ENCODE data around the gene SEMA6A.

SEMA6A gene

GRCh38 chr5:116527582-116527981 lies 47.0 kb downstream of the SEMA6A start:
- TF ChIP-seq GATA3 (IDR thresholded peaks at IDR 0.05; ENCODE audit: low read depth, low read length) (no peak), GATA2 (IDR thresholded peaks at IDR 0.05; ENCODE audit: low read depth, low read length) (no peak)

GRCh38 chr5:116525674-116526073 lies 48.9 kb downstream of the SEMA6A start:
- no peak for TF ChIP-seq GATA3 (IDR thresholded peaks at IDR 0.05; ENCODE audit: low read depth, low read length)
- TF ChIP-seq GATA2 (IDR thresholded peaks at IDR 0.05; ENCODE audit: low read depth, low read length) = no peak

GRCh38 chr5:116524966-116525365 lies 49.7 kb downstream of the SEMA6A start:
- TF ChIP-seq GATA3 (IDR thresholded peaks at IDR 0.05; ENCODE audit: low read depth, low read length) (no peak), GATA2 (IDR thresholded peaks at IDR 0.05; ENCODE audit: low read depth, low read length) (no peak)

GRCh38 chr5:116524051-116524904 lies 50.3 kb downstream of the SEMA6A start:
- peak; percentile 97 for TF ChIP-seq GATA2 (IDR thresholded peaks at IDR 0.05; ENCODE audit: low read depth, low read length)
- peak; percentile 97 for TF ChIP-seq GATA3 (IDR thresholded peaks at IDR 0.05; ENCODE audit: low read depth, low read length)

- TF ChIP-seq GATA3 (IDR thresholded peaks at IDR 0.05; ENCODE audit: low read depth, low read length) (no peak), GATA2 (IDR thresholded peaks at IDR 0.05; ENCODE audit: low read depth, low read length) (no peak)
Measured at GRCh38 chr5:116522356-116523136, 52.1 kb downstream of the SEMA6A start.

GRCh38 chr5:116521173-116521872 lies 53.3 kb downstream of the SEMA6A start:
- TF ChIP-seq GATA3 (IDR thresholded peaks at IDR 0.05; ENCODE audit: low read depth, low read length) (no peak), GATA2 (IDR thresholded peaks at IDR 0.05; ENCODE audit: low read depth, low read length) (no peak)

GRCh38 chr5:116520771-116521170 lies 53.9 kb downstream of the SEMA6A start:
- TF ChIP-seq GATA2 (IDR thresholded peaks at IDR 0.05; ENCODE audit: low read depth, low read length) (no peak), GATA3 (IDR thresholded peaks at IDR 0.05; ENCODE audit: low read depth, low read length) (no peak)

- TF ChIP-seq GATA3 (IDR thresholded peaks at IDR 0.05; ENCODE audit: low read depth, low read length) (no peak), GATA2 (IDR thresholded peaks at IDR 0.05; ENCODE audit: low read depth, low read length) (no peak)
Measured at GRCh38 chr5:116518423-116518822, 56.2 kb downstream of the SEMA6A start.

- no peak for TF ChIP-seq GATA3 (IDR thresholded peaks at IDR 0.05; ENCODE audit: low read depth, low read length)
- no peak for TF ChIP-seq GATA2 (IDR thresholded peaks at IDR 0.05; ENCODE audit: low read depth, low read length)
Measured at GRCh38 chr5:116517488-116517887, 57.1 kb downstream of the SEMA6A start.

GRCh38 chr5:116516021-116516420 lies 58.6 kb downstream of the SEMA6A start:
- peak; percentile 68 for TF ChIP-seq GATA3 (IDR thresholded peaks at IDR 0.05; ENCODE audit: low read depth, low read length)
- TF ChIP-seq GATA2 (IDR thresholded peaks at IDR 0.05; ENCODE audit: low read depth, low read length) = peak; percentile 37; the same call in 1 of the 2 replicates

- TF ChIP-seq GATA3 (IDR thresholded peaks at IDR 0.05; ENCODE audit: low read depth, low read length) (no peak), GATA2 (IDR thresholded peaks at IDR 0.05; ENCODE audit: low read depth, low read length) (peak; percentile 65; the same call in 1 of the 2 replicates)
Measured at GRCh38 chr5:116514421-116514970, 60.1 kb downstream of the SEMA6A start.

- no peak for TF ChIP-seq GATA2 (IDR thresholded peaks at IDR 0.05; ENCODE audit: low read depth, low read length)
- no peak for TF ChIP-seq GATA3 (IDR thresholded peaks at IDR 0.05; ENCODE audit: low read depth, low read length)
Measured at GRCh38 chr5:116510517-116510916, 64.1 kb downstream of the SEMA6A start.

GRCh38 chr5:116509483-116510244 lies 65.0 kb downstream of the SEMA6A start:
- TF ChIP-seq GATA3 (IDR thresholded peaks at IDR 0.05; ENCODE audit: low read depth, low read length) = no peak
